AG09319 (cell line): ENCODE measurements around the gene SWI5.
"Not testable (repeated sequence)": the region's sequence is repeated elsewhere in the genome, so short reads cannot be mapped to it uniquely, and the experiment has no call there.

ENCODE experiments used
- DNase-seq: peaks from one replicate; pipeline ENCODE4 v3.0.0-alpha.2; 2010; ENCODE audit warnings: low read depth; ENCODE audit errors: extremely low read depth
- CTCF ChIP-seq: IDR thresholded peaks from 2 replicates; pipeline ENCODE4 v1.5.1; 2011; ENCODE audit warnings: low read depth, mild to moderate bottlenecking, inconsistent platforms, low read length, moderate library complexity

SWI5 gene

GRCh38 chr9:128275198-128276007, 673 bp upstream of the SWI5 start, which contains the start of gene GOLGA2:
Gene GOLGA2 (minus strand): TSS chr9:128276007. CDS start chr9:128275976, 31 bp downstream.
- no peak for TF ChIP-seq CTCF
- DNase-seq: no peak

GRCh38 chr9:128276574-128277270, 646 bp downstream of the SWI5 start:
- TF ChIP-seq CTCF: no peak
- no peak for DNase-seq

- DNase-seq: not testable (repeated sequence)
Observed at GRCh38 chr9:128279088-128280073, 3.3 kb downstream of the SWI5 start.

- no peak for DNase-seq
- TF ChIP-seq CTCF: no peak
Observed at GRCh38 chr9:128280084-128280622, 4.1 kb downstream of the SWI5 start.

- DNase-seq: no peak
- TF ChIP-seq CTCF: no peak
Observed at GRCh38 chr9:128282500-128282899, 6.4 kb downstream of the SWI5 start.

- TF ChIP-seq CTCF: no peak
- DNase-seq: no peak
Observed at GRCh38 chr9:128285033-128285784, 9.1 kb downstream of the SWI5 start.
